Measurements from ENCODE around the gene LRIG1. TPM values are rescaled to one million over a fixed set of nuclear protein-coding genes. Genes with fewer than 3 reads are reported as not detected.

The LRIG1 gene, protein sequence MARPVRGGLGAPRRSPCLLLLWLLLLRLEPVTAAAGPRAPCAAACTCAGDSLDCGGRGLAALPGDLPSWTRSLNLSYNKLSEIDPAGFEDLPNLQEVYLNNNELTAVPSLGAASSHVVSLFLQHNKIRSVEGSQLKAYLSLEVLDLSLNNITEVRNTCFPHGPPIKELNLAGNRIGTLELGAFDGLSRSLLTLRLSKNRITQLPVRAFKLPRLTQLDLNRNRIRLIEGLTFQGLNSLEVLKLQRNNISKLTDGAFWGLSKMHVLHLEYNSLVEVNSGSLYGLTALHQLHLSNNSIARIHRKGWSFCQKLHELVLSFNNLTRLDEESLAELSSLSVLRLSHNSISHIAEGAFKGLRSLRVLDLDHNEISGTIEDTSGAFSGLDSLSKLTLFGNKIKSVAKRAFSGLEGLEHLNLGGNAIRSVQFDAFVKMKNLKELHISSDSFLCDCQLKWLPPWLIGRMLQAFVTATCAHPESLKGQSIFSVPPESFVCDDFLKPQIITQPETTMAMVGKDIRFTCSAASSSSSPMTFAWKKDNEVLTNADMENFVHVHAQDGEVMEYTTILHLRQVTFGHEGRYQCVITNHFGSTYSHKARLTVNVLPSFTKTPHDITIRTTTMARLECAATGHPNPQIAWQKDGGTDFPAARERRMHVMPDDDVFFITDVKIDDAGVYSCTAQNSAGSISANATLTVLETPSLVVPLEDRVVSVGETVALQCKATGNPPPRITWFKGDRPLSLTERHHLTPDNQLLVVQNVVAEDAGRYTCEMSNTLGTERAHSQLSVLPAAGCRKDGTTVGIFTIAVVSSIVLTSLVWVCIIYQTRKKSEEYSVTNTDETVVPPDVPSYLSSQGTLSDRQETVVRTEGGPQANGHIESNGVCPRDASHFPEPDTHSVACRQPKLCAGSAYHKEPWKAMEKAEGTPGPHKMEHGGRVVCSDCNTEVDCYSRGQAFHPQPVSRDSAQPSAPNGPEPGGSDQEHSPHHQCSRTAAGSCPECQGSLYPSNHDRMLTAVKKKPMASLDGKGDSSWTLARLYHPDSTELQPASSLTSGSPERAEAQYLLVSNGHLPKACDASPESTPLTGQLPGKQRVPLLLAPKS
- 66.8 to 111 TPM (median 108 TPM) in 3 replicates for total RNA-seq
- long read RNA-seq, full-length matches to known transcripts, result 178 of 247 reads
- long read RNA-seq, partial matches to known transcripts, result 28 of 247 reads
- long read RNA-seq, other reads (novel, unspliced or antisense), result 41 of 247 reads

DNA sequence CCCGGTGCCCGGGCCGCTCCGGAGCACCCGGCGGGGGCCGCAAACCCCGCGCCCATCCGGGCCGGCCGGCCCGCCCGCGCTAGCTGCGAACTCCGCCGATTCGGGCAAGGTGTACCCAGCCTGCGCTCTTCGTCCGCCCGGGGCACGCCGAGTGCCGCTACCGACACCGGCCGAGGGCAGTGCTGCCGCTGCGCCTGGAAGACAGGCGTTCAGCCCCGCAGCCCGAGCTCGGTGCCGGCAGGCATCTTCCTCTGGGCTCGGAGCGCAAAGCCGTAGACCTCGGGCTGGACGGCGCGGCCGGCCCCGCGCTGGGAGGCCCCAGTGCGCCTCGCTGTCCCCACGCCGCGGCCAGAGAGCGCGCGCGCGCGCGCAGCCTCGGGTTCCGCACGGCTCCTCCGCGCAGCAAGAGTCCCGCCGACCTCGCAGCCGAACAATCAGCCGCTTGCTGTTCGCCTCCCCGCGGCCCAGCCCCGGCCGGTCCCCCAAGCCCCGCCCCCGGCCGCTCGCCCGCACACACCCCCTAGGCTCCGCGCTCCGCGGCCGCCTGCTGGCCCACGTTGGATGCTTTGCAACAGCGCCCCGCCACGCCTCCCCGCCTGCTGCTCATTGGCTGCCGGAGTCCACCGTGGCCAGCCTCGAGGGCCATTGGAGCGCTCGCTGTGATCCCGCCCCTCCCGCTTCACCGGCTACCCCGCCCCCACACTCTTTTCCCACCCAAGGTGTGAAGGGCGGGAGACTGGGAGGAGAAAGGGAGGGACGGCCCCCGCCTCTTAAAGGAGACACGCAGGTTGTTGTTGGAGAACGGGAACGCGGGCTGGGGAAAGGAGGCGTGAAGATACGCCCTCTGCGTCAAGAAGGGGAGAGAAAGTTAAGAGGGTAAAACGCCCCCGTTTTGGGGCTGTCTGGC lies at the start of gene LRIG1:
TSS of gene LRIG1 (minus strand) at position 447 of the 907 bp plus-strand sequence. CDS start 615 bp downstream, outside the sequence.
- H3K27ac Mint-ChIP-seq (ENCODE audit: unreplicated experiment), result peak within 1 kb of the TSS; percentile 97

DNA sequence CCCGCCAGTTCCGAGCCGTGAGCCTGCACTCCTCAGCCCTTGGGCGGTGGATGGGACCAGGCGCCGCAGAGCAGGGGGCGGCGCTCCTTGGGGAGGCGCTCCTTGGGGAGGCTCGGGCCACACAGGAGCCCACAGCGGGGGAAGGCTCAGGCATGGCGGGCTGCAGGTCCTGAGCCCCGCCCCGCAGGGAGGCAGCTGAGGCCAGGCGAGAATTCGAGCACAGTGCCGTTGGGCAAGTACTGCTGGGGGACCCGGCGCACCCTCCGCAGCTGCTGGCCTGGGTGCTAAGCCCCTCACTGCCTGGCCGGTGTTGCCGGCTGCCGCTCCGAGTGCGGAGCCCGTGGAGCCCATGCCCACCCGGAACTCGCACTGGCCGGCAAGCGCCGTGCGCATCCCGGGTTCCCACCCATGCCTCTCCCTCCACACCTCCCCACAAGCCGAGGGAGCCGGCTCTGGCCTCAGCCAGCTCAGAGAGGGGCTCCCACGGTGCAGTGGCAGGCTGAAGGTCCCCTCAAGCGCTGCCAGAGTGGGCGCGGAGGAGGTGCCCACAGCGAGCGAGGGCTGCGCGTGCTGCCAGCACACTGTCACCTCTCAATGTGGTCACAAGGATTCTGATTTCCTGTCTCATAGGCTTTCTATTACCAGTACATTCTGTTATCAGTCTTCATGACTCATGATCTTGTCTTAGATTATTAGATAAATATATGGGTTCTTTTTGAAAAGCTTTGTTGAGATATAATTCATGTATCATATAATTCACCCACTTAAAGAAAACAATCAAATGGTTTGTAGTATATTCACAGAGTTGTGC lies 44.0 kb upstream of the LRIG1 start:
- Mint-ChIP-seq H3K4me3 (ENCODE audit: unreplicated experiment) (no peak overlapping the region), H3K27me3 (ENCODE audit: low read depth) (no peaks in the 10 kb centered on the region), H3K9me3 (ENCODE audit: low read depth) (no peaks in the 10 kb centered on the region), H3K27ac (ENCODE audit: unreplicated experiment) (no peak overlapping the region), H3K4me1 (ENCODE audit: low read depth) (no peaks in the 10 kb centered on the region), H3K36me3 (ENCODE audit: low read depth) (no peaks in the 10 kb centered on the region)
- no peak for DNase-seq (ENCODE audit: low spot score)
- TF ChIP-seq, protein P1, sequence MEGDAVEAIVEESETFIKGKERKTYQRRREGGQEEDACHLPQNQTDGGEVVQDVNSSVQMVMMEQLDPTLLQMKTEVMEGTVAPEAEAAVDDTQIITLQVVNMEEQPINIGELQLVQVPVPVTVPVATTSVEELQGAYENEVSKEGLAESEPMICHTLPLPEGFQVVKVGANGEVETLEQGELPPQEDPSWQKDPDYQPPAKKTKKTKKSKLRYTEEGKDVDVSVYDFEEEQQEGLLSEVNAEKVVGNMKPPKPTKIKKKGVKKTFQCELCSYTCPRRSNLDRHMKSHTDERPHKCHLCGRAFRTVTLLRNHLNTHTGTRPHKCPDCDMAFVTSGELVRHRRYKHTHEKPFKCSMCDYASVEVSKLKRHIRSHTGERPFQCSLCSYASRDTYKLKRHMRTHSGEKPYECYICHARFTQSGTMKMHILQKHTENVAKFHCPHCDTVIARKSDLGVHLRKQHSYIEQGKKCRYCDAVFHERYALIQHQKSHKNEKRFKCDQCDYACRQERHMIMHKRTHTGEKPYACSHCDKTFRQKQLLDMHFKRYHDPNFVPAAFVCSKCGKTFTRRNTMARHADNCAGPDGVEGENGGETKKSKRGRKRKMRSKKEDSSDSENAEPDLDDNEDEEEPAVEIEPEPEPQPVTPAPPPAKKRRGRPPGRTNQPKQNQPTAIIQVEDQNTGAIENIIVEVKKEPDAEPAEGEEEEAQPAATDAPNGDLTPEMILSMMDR (IDR thresholded peaks at IDR 0.05), result no peak

More for the DNA sequence above, at the start of gene LRIG1:
- no peaks in the 10 kb centered on the region for H3K9me3 Mint-ChIP-seq (ENCODE audit: low read depth)
- H3K36me3 Mint-ChIP-seq (ENCODE audit: low read depth), result peaks cover 3% of the 10 kb centered on the region
- peak within 1 kb of the TSS; percentile 99 for H3K4me3 Mint-ChIP-seq (ENCODE audit: unreplicated experiment)
- TF ChIP-seq, protein P1 (IDR thresholded peaks at IDR 0.05), result peak; percentile 74
- peaks cover 62% of the 10 kb centered on the region for H3K4me1 Mint-ChIP-seq (ENCODE audit: low read depth)
- H3K27me3 Mint-ChIP-seq (ENCODE audit: low read depth), result no peaks in the 10 kb centered on the region
- peak; percentile 100 for DNase-seq (ENCODE audit: low spot score)

DNA sequence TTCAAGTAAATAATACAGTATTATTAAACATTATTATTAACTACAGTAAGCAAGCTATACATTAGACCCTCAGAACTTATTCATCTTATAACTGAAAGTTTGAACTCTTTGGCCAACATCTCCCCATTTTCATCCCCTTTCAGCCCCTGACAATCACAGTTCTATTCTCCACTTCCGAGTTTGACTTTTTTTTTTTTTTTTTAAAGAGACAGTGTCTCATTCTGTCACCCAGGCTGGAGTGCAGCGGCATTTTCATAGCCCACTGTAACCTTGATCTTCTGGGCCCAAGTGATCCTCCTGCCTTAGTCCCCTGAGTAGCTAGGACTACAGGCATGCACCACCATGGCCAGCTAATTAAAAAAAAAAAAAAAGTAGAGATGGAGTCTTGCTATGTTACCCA lies 41.3 kb upstream of the LRIG1 start:
- peaks cover 5% of the 10 kb centered on the region for H3K4me1 Mint-ChIP-seq (ENCODE audit: low read depth)
- no peaks in the 10 kb centered on the region for H3K9me3 Mint-ChIP-seq (ENCODE audit: low read depth)
- H3K36me3 Mint-ChIP-seq (ENCODE audit: low read depth), result no peaks in the 10 kb centered on the region
- no peak overlapping the region for H3K27ac Mint-ChIP-seq (ENCODE audit: unreplicated experiment)
- DNase-seq (ENCODE audit: low spot score), result no peak
- TF ChIP-seq, protein P1 (IDR thresholded peaks at IDR 0.05), result no peak
- H3K4me3 Mint-ChIP-seq (ENCODE audit: unreplicated experiment), result no peak overlapping the region
- H3K27me3 Mint-ChIP-seq (ENCODE audit: low read depth), result no peaks in the 10 kb centered on the region

DNA sequence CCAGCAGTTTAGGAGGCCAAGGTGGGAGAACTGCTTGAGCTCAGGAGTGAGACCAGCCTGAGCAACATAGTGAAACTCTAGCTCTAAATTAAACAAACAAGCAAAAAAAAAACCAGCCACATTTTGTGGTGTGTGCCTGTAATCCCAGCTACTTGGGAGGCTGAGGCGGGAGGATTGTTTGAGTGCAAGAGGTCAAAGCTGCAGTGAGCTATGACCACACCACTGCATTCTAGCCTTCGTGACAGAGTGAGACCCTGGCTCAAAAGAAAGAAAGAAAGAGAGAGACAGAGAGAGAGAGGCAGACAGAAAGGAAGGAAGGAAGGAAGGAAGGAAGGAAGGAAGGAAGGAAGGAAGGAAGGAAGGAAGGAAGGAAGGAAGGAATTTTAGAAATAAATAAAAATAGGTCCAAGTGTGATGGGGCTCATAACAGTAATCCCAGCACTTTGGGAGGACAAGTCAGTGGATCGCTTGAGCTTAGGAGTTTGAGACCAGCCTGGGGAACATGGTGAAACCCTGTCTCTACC lies 38.7 kb upstream of the LRIG1 start:
- TF ChIP-seq, protein P1 (IDR thresholded peaks at IDR 0.05), result no peak
- H3K4me3 Mint-ChIP-seq (ENCODE audit: unreplicated experiment), result no peak overlapping the region
- no peak overlapping the region for H3K27ac Mint-ChIP-seq (ENCODE audit: unreplicated experiment)
- H3K4me1 Mint-ChIP-seq (ENCODE audit: low read depth), result peaks cover 5% of the 10 kb centered on the region
- no peaks in the 10 kb centered on the region for H3K36me3 Mint-ChIP-seq (ENCODE audit: low read depth)
- H3K27me3 Mint-ChIP-seq (ENCODE audit: low read depth), result no peaks in the 10 kb centered on the region
- no peaks in the 10 kb centered on the region for H3K9me3 Mint-ChIP-seq (ENCODE audit: low read depth)
- no peak for DNase-seq (ENCODE audit: low spot score)
